Suppressor macrophage treated with lipopolysaccharide for 4 hours (primary cell): ENCODE measurements around the gene RHOA.

Source experiments
- DNase-seq: peaks from one replicate; pipeline ENCODE4 v3.0.0-alpha.2; 2020

RHOA gene

DNA sequence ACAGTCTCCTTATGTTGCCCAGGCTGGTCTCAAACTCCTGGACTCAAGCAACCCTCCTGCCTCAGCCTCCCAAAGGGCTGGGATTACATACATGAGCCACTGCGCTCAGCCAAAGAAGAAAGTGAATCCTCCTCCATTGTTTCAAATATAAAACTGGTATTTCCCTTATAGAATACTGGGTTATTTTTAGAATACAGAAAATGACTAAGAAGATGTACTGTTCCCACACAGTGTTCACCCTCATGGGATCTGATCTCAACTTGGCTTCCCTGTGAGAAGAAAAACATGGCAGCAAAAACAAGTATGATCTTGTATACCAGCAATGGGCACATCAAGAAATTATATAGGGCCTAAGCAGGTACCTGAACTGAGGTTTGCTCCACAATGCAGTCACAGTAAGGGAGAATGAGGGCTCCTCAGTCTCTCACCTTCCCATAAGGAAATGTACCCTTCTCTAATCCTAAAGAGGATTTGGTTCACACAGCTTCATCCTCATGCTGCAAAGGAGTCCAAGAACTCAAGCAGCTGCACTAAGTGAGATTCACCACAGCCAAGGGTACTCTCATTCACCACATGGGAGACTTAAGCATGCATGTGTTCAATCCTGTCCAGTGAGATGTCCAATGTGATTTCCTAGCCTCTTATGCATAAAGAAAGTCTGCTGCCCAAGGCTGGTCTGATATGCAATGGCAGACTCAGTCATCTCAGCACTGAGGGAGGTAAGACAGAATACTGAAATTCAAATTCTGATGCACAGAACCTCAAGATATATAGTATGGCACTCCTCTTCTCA, 97.7 kb downstream of the RHOA start:
- peak; percentile 69 for DNase-seq

DNA sequence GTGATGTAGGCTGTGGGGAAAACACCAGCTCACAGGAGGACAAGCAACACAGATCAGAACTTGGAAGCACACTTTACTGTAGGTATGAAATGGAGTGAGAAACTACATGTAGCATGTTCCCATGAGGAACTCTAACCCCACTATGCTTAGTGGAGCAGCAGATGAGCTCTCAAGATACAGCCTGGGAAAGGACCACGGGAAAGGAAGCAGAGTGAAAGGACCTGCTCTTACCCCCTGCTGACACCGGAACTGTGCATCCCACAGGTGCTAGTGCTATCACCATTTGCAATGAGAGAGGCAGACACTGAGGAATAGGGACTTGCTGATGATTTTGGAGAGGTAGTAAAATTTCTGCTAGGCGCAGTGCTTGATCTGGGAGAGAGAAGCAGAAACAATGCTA, 100.5 kb downstream of the RHOA start:
- DNase-seq: no peak

DNA sequence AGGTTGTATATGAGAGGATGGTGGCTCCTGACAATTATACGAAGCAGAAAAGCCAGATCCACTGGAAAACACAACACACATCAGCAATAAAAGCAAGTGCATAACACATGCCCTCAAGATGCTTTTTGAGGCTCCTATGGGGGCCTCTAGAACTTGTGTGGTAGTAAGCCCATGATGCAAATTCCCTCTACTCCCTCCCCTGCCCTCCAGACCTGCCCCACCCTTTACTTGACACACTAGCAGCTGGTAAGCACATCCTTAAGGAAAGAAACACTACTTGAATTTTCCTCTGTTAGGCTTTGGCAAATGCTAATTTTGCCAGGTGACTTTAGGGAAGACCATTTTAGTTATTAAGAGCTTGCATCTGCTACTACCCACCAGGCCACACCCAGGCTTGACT, 101.1 kb downstream of the RHOA start:
- DNase-seq: no peak
